HK-2 (cell line): ENCODE data around the gene GOLGA1.

Source experiments
- DNase-seq: peaks from one replicate; pipeline ENCODE4 v3.0.0-alpha.2; 2018; ENCODE audit not compliant: unreplicated experiment

GOLGA1 gene

GRCh38 chr9:124882231-124882630 is 58.7 kb downstream of the GOLGA1 start:
- no peak for DNase-seq

GRCh38 chr9:124881138-124881743 is 59.6 kb downstream of the GOLGA1 start:
- no peak for DNase-seq

GRCh38 chr9:124880501-124880900 is 60.4 kb downstream of the GOLGA1 start:
- no peak for DNase-seq

- no peak for DNase-seq
Measured at GRCh38 chr9:124879226-124879625, 61.7 kb downstream of the GOLGA1 start.

GRCh38 chr9:124878518-124878917 is 62.4 kb downstream of the GOLGA1 start:
- no peak for DNase-seq

- DNase-seq: no peak
Measured at GRCh38 chr9:124878021-124878420, 62.9 kb downstream of the GOLGA1 start.

GRCh38 chr9:124877021-124877782 is 63.7 kb downstream of the GOLGA1 start:
- no peak for DNase-seq

GRCh38 chr9:124875501-124875900 is 65.4 kb downstream of the GOLGA1 start:
- no peak for DNase-seq

- no peak for DNase-seq
Measured at GRCh38 chr9:124873664-124874063, 67.2 kb downstream of the GOLGA1 start.

- DNase-seq: no peak
Measured at GRCh38 chr9:124871156-124871561, 69.7 kb downstream of the GOLGA1 start.

- no peak for DNase-seq
Measured at GRCh38 chr9:124870723-124871122, 70.2 kb downstream of the GOLGA1 start.

- peak; percentile 40 for DNase-seq
Measured at GRCh38 chr9:124869986-124870560, 70.8 kb downstream of the GOLGA1 start.

- DNase-seq: peak; percentile 58
Measured at GRCh38 chr9:124869466-124869985, 71.4 kb downstream of the GOLGA1 start.

- DNase-seq: peak; percentile 90
Measured at GRCh38 chr9:124868511-124869465, 72.1 kb downstream of the GOLGA1 start.

GRCh38 chr9:124863371-124863871 is 77.5 kb downstream of the GOLGA1 start:
- DNase-seq: no peak

GRCh38 chr9:124861342-124862229 is 79.3 kb downstream of the GOLGA1 start, which contains the start of the genes ARPC5L and RPL35:
ARPC5L (plus strand) TSS chr9:124862130; CDS start chr9:124869291, 7,161 bp downstream.
RPL35 (minus strand) TSS chr9:124861957; CDS start chr9:124861912, 45 bp downstream.
- peak; percentile 92 for DNase-seq

- peak; percentile 13 for DNase-seq
Measured at GRCh38 chr9:124860582-124861341, 80.1 kb downstream of the GOLGA1 start.

GRCh38 chr9:124859803-124860581 is 80.9 kb downstream of the GOLGA1 start:
- no peak for DNase-seq
